H1 (cell line): ENCODE data around the gene RELN.

Experiments
- JUN ChIP-seq: IDR thresholded peaks from 2 replicates; pipeline ENCODE4 v1.6.1; 2011; ENCODE audit warnings: low read depth, mild to moderate bottlenecking, improper control_type of control experiment, low read length
- POLR2AphosphoS5 ChIP-seq: IDR thresholded peaks from 2 replicates; pipeline ENCODE4 v1.6.1; 2011; ENCODE audit warnings: low read depth, low read length
- TAF7 ChIP-seq: optimal IDR thresholded peaks from 2 replicates; pipeline ENCODE3; 2011; ENCODE audit warnings: low read depth, mild to moderate bottlenecking, inconsistent platforms, low read length, moderate library complexity, borderline replicate concordance
- TF ChIP-seq, protein P1 (sequence below), 3 experiments: IDR thresholded peaks; 1 replicate in 2 of 3; 2 replicates in 1 of 3; pipeline versions ENCODE4 v1.5.1 to v1.6.1; 2011; ENCODE audit warnings: low read length in 3 of 3, mild to moderate bottlenecking in 3 of 3, inconsistent platforms in 2 of 3, low read depth in 1 of 3, moderate library complexity in 1 of 3; ENCODE audit not compliant: insufficient read depth in 1 of 3; ENCODE audit errors: control extremely low read depth in 1 of 3

DNA sequence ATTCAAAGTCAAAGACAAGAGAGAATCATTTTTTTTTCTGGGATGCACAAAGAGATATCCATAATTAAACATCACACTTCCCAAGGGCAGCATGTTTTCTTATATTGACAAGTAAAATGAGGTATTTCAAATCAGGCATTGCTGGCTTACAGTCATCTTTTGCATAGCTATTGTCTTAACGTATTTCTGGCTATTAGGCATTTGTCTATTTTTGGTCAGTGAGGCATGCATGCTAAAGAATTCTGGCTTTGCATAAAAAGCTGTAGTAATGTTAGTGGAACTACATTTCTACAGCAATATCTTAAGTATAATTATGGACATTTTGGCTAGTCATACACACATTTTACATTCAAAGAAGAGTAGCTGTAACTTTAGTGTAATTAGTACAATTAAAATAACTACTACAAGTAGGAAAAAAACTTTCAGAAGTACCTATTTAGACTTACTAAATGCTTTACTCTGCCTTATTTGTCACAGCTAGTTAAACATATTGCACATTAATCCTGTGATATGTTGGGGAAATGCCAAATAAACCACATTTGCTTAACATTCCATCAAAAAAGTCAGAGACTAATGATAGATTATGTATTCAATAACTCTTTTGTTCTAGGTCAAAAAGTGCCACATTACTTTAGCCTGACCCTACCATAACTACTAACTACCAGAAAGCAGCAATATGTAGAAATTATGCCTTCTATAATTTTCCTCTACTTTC, 76.4 kb downstream of the RELN start:
- TF ChIP-seq POLR2AphosphoS5, result no peak
- TF ChIP-seq TAF7, result no peak
- TF ChIP-seq, protein P1, sequence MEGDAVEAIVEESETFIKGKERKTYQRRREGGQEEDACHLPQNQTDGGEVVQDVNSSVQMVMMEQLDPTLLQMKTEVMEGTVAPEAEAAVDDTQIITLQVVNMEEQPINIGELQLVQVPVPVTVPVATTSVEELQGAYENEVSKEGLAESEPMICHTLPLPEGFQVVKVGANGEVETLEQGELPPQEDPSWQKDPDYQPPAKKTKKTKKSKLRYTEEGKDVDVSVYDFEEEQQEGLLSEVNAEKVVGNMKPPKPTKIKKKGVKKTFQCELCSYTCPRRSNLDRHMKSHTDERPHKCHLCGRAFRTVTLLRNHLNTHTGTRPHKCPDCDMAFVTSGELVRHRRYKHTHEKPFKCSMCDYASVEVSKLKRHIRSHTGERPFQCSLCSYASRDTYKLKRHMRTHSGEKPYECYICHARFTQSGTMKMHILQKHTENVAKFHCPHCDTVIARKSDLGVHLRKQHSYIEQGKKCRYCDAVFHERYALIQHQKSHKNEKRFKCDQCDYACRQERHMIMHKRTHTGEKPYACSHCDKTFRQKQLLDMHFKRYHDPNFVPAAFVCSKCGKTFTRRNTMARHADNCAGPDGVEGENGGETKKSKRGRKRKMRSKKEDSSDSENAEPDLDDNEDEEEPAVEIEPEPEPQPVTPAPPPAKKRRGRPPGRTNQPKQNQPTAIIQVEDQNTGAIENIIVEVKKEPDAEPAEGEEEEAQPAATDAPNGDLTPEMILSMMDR (IDR thresholded peaks at IDR 0.05; ENCODE audit: control extremely low read depth in 1 of 3, insufficient read depth in 1 of 3, low read depth in 1 of 3, low read length in 3 of 3), result no peak
- TF ChIP-seq JUN, result no peak
